AG08396 (cell line): ENCODE data around the gene ACVR1B.

Source experiments
- DNase-seq: peaks from one replicate; pipeline ENCODE4 v3.0.0; 2012; ENCODE audit warnings: low spot score, mixed read lengths

Gene ACVR1B

GRCh38 chr12:51951199-51951842 lies at the start of gene ACVR1B:
Gene ACVR1B (plus strand): TSS chr12:51951699. CDS start chr12:51951744, 45 bp downstream.
- peak; percentile 93 for DNase-seq

- no peak for DNase-seq
Observed at GRCh38 chr12:51901881-51902280, 49.6 kb upstream of the ACVR1B start.

DNA sequence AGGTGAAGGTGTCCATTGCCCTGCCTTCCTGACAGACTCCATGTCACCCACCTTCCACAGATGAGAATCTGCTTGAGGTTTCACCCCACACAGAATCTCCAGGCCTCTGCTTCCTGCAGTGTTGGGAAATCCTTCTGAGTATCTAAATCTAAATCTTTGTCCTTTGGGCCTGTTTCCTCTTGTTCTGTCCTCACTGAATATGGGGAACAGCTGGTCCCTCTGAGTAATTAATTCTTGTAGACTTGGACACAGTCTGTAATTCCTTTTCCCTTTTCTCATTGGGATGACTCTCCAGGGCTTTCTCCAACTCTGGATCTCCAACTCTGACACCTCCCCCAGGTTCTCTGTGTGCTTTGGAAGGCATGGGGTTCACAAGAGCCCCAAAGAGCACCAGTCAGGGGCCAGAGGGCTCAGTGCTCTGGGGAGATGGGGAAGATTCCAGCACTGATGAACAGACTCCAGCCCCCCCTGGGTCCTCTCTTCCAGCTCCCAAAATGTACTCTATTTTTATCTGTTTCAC lies 46.5 kb upstream of the ACVR1B start:
- DNase-seq = no peak

GRCh38 chr12:51905471-51906429 lies 45.7 kb upstream of the ACVR1B start:
- DNase-seq = no peak

DNA sequence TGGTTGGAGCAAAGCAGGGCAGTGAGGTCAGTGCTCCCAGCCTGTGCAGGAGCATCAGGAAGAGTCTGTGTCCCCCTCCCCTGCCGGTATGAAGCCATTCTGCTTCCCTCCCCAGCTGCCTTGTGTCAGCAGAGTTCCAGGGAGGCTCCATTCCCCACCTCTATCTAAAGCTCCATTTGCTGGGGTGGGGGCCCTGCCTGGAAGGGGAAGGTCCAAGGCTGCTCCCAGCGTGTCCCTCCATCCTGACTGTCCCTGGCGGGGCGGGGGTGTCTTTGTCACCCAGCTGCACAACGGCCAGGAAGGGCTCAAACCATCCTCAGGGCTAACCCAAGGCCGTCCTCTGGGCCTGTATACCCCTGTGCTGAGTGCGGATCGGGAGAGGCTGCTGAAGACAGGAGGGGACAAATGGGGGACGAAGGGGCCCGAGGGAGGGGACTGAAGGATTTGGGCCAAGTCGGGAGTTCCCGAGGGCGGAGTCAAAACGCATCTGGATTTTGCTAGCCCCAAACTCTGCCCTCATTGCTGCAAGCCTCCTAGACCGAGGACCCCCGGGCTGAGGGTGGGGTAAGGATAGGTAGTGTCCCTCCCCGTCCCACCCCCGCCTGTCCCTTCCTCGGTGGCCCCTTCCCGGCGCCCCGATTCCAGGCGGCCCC lies 44.9 kb upstream of the ACVR1B start:
- no peak for DNase-seq

DNA sequence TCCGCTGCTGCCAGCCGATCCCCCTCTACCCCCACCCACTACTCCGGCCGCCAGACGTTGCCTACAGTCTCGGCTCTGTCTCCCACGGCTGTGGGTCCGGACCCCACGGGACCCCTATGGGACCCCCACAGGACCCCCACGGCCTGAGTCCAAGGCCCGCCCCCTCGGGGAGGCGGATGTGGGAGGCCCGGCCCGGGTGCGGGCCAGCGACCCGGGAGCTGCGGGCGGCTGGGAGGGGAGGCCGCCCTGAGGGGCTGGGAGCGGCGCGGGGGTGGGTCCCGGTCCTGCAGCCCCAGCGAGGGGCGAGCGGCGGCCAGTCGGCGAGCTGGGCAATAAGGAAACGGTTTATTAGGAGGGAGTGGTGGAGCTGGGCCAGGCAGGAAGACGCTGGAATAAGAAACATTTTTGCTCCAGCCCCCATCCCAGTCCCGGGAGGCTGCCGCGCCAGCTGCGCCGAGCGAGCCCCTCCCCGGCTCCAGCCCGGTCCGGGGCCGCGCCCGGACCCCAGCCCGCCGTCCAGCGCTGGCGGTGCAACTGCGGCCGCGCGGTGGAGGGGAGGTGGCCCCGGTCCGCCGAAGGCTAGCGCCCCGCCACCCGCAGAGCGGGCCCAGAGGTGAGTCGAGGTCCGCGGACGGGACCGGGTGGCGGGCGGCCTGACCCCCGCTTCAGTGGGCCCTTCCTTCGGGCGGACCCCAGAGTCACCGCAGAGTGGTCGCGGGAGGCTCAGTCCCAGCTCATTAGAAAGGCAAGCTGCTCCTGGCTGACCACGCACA lies 44.2 kb upstream of the ACVR1B start, which contains the start of gene ACVRL1:
TSS of gene ACVRL1 (plus strand) at position 422 of the 773 bp plus-strand sequence. CDS start 4,971 bp downstream, outside the sequence.
- peak; percentile 67 for DNase-seq

GRCh38 chr12:51907856-51908425 lies 43.6 kb upstream of the ACVR1B start:
- DNase-seq = no peak

GRCh38 chr12:51908876-51909592 lies 42.5 kb upstream of the ACVR1B start:
- DNase-seq = no peak

DNA sequence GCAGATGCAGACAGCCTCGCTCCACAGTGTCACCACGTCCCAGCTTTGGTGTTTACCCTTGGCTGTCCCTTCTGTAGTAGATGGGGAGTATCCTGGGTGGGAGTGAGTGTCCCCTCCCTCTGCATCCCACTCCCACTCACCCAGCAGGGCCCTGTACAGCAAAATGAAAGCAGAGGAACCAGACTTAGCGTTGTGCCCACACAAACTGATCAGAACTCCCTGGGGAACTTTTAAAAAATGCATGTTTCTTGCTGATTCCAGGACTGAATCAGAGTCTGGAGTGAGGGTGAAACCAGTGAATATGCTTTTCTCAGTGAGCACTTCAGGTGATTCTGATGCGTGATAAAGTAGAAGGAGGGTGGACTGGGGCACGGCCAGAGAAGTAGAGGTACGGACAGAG lies 41.3 kb upstream of the ACVR1B start:
- no peak for DNase-seq

GRCh38 chr12:51910691-51911090 lies 40.8 kb upstream of the ACVR1B start:
- no peak for DNase-seq

DNA sequence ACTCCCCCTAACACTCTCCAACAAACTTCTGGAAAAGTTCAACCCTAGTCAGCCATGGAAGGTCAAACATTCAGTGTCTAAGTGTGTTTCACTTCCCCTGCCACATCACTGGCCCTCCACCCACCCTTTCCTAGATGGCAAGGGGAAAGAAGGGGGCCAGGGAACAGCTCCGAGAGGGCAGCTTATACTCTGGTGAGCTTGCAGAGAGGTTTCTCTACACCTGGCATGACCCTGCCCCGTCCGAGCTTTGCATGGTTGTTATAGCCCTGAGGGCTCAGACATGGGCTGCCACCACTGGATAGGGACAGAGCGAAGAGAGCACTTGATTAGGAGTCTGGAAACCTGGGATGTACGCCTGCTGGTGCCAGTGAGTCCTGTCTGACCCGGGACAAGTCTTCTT lies 40.2 kb upstream of the ACVR1B start:
- DNase-seq = no peak

DNA sequence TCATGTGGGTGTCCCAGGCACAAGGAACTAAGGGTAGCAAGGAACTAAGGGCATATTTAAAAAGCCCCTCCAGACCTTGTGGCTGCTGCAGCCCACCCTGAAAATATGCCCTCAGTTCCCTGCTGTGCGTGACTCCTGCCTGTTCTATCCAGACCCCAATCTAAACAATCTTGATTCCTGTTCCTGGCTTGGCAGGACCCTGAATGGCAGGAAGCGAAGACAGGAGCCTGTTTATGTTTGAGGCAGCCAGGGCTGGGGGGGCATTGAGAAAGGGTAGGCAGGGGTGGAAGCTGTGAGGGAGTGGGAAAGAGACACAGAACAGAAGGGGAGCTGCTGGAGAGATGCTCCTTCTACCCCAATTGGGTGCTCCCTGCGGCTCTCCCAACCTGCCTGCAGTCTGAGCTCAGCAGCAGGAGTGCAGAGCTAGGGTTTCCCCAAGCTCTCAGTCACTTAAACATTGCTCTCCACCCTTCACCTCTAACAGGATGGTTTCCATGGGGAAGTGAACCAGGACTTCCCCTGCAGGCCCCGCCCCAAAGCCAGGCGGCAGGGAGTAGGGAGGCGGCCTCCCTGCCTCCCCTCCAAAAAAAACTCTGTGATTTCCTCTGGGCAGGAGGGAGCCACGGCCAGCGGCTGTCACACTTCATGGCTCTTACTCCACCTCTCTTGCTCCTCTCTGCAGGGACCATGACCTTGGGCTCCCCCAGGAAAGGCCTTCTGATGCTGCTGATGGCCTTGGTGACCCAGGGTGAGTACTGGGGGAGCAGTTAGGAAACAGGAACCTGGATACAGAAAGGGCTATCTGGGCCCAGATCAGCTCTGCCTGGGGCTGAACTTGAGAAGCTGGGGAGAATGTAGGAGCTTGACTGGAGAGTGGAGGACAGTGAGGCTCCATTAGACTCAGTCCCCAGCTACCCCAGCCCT lies 39.4 kb upstream of the ACVR1B start:
- no peak for DNase-seq

DNA sequence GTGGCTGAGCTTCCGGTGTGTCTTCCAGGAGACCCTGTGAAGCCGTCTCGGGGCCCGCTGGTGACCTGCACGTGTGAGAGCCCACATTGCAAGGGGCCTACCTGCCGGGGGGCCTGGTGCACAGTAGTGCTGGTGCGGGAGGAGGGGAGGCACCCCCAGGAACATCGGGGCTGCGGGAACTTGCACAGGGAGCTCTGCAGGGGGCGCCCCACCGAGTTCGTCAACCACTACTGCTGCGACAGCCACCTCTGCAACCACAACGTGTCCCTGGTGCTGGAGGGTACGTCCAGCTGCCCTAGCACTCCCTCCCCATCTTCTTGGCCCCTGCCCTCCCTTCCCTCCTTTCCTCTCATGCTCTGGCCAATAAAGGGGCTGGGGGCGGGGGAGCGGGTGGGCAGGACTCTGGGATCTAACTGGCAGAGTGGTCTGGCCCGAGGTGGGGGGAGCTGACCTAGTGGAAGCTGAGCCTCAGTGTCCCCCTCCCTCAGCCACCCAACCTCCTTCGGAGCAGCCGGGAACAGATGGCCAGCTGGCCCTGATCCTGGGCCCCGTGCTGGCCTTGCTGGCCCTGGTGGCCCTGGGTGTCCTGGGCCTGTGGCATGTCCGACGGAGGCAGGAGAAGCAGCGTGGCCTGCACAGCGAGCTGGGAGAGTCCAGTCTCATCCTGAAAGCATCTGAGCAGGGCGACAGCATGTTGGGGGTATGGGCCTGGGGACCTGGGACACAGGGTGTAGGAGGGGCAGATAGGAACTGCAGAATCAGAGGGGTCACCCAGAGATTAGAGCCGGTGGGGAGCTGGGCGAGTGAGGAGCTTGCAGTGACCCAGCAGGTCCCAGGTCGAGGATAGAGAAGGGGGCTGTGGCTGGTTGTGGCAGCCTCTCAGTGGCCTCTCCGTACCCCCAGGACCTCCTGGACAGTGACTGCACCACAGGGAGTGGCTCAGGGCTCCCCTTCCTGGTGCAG lies 38.1 kb upstream of the ACVR1B start:
- no peak for DNase-seq

GRCh38 chr12:51914034-51914923 lies 37.2 kb upstream of the ACVR1B start:
- DNase-seq = no peak

DNA sequence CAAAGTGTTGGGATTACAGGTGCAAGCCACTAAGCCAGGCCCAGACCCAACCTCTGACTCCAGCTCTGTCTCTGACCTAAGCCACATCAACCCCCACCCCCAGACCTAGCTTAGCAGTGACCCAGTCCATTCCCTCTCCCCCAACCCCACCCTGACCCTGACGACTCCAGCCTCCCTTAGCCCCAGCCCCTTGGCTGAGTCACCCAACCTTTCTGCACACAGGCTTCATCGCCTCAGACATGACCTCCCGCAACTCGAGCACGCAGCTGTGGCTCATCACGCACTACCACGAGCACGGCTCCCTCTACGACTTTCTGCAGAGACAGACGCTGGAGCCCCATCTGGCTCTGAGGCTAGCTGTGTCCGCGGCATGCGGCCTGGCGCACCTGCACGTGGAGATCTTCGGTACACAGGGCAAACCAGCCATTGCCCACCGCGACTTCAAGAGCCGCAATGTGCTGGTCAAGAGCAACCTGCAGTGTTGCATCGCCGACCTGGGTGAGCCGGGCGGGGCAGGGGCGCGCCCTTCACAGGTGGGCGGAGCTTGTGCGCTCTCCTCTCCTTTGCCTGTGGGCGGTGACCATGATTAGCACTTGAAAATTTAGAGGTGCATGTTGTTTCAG lies 36.4 kb upstream of the ACVR1B start:
- DNase-seq = no peak

- DNase-seq = no peak
Observed at GRCh38 chr12:51915951-51916350, 35.5 kb upstream of the ACVR1B start.
